GM12878 (cell line): ENCODE data around the gene POLR3G. TPM values are rescaled to one million over a fixed set of nuclear protein-coding genes. Genes with fewer than 3 reads are reported as not detected.
A peak's percentile ranks its signal among the peaks of the same experiment; 100 is the strongest.

Experiments used
- ASH2L ChIP-seq: fragments of 300-600, 200-600 bp; sonication (generic); IDR thresholded peaks from 2 replicates; pipeline ENCODE4 v1.6.1; 2017; ENCODE audit warnings: low read depth, mild to moderate bottlenecking, borderline replicate concordance
- BCL11A ChIP-seq: IDR thresholded peaks from 2 replicates; pipeline ENCODE4 v1.6.1; 2011; ENCODE audit warnings: low read depth, low read length
- CBX5 ChIP-seq: sonication (generic); IDR thresholded peaks from 2 replicates; pipeline ENCODE4 v1.6.1; 2016; ENCODE audit warnings: low read depth, moderate library complexity, mild to moderate bottlenecking, inconsistent platforms
- CHD2 ChIP-seq: IDR thresholded peaks from 2 replicates; pipeline ENCODE4 v1.6.1; 2011; ENCODE audit warnings: low read depth, low read length, improper control_type of control experiment, borderline replicate concordance
- CREB1 ChIP-seq: IDR thresholded peaks from 2 replicates; pipeline ENCODE4 v1.6.1; 2012; ENCODE audit warnings: low read depth, mild to moderate bottlenecking, inconsistent platforms
- FOXK2 ChIP-seq: fragments of 450-650 bp; IDR thresholded peaks from 2 replicates; pipeline ENCODE4 v1.6.1; 2017; ENCODE audit warnings: mild to moderate bottlenecking, moderate library complexity
- IKZF1 ChIP-seq: fragments of 450-650 bp; conservative IDR thresholded peaks from 2 replicates; pipeline ENCODE4 v1.6.1; 2017; ENCODE audit warnings: antibody characterized with exemption, mild to moderate bottlenecking
- KAT2A ChIP-seq: conservative IDR thresholded peaks from 2 replicates; pipeline ENCODE4 v1.6.1; 2011; ENCODE audit warnings: low read depth, low read length; ENCODE audit not compliant: control insufficient read depth
- MLLT1 ChIP-seq: fragments of 450-650 bp; IDR thresholded peaks from 2 replicates; pipeline ENCODE4 v1.6.1; 2016; ENCODE audit warnings: mild to moderate bottlenecking
- MTA2 ChIP-seq: fragments of 450-650 bp; IDR thresholded peaks from 2 replicates; pipeline ENCODE4 v1.6.1; 2016; ENCODE audit warnings: low read depth, mild to moderate bottlenecking, moderate library complexity
- NFYA ChIP-seq: IDR thresholded peaks from 2 replicates; pipeline ENCODE4 v1.6.1; 2011; ENCODE audit warnings: low read depth, mild to moderate bottlenecking, low read length, improper control_type of control experiment, borderline replicate concordance
- PAX5 ChIP-seq: IDR thresholded peaks from 2 replicates; pipeline ENCODE4 v1.6.1; 2011; ENCODE audit warnings: low read depth, low read length, borderline replicate concordance
- POLR2A ChIP-seq: IDR thresholded peaks from 2 replicates; pipeline ENCODE4 v1.6.1; 2011; ENCODE audit warnings: low read depth, mild to moderate bottlenecking, low read length
- POLR2AphosphoS2 ChIP-seq: IDR thresholded peaks from 2 replicates; pipeline ENCODE4 v1.6.1; 2011; ENCODE audit warnings: low read depth, mild to moderate bottlenecking, low read length, improper control_type of control experiment, moderate library complexity
- RAD21 ChIP-seq: IDR thresholded peaks from 2 replicates; pipeline ENCODE4 v1.6.1; 2011; ENCODE audit warnings: mild to moderate bottlenecking, low read depth, low read length, moderate library complexity; ENCODE audit not compliant: insufficient read depth
- SIN3A ChIP-seq: IDR thresholded peaks from 2 replicates; pipeline ENCODE4 v1.6.1; 2012; ENCODE audit warnings: low read depth, low read length, improper control_type of control experiment
- SKIL ChIP-seq: fragments of 450-650 bp; IDR thresholded peaks from 2 replicates; pipeline ENCODE4 v1.6.1; 2017; ENCODE audit warnings: mild to moderate bottlenecking, low read depth, inconsistent platforms; ENCODE audit not compliant: poor library complexity, severe bottlenecking
- SMARCA5 ChIP-seq: fragments of 450-650 bp; IDR thresholded peaks from 2 replicates; pipeline ENCODE4 v1.6.1; 2017; ENCODE audit warnings: mild to moderate bottlenecking
- SPI1 ChIP-seq: IDR thresholded peaks from 2 replicates; pipeline ENCODE4 v1.6.1; 2011; ENCODE audit warnings: low read depth, mild to moderate bottlenecking, low read length, moderate library complexity, borderline replicate concordance; ENCODE audit not compliant: insufficient read depth
- ZNF592 ChIP-seq: fragments of 450-650 bp; IDR thresholded peaks from 2 replicates; pipeline ENCODE4 v1.6.1; 2017; ENCODE audit warnings: mild to moderate bottlenecking, moderate library complexity
- polyA plus RNA-seq, 11 experiments: library from polyadenylated mRNA; depleted of rRNA in 4 of 11; unstranded in 6 of 11; stranded (reverse) in 5 of 11; fragments of >200 nt; fragmentation: Nextera tagmentation in 4 of 11; fragmentation: Illumina TruSeq in 1 of 11; extraction: Ambion mirVana in 4 of 11; extraction: Trizol in 1 of 11; gene quantifications; 1 replicate in 1 of 11; 2 replicates in 10 of 11; pipeline versions ENCODE4 v1.2.1 to v1.2.3, GENCODE V29; 2011 to 2016; ENCODE audit warnings: inconsistent platforms in 2 of 11, missing spikeins in 2 of 11, low read depth in 1 of 11
- total RNA-seq, 4 experiments: library from RNA; depleted of rRNA in 3 of 4; stranded (reverse); fragments of >200 nt in 3 of 4; fragmentation: Illumina TruSeq in 1 of 4; extraction: Trizol in 1 of 4; gene quantifications; 2 replicates each; pipeline versions ENCODE4 v1.2.1 to v1.2.3, GENCODE V29; 2013 to 2021
- TF ChIP-seq, protein P1 (sequence below): fragments of 450-650 bp; IDR thresholded peaks from 2 replicates; pipeline ENCODE4 v1.6.1; 2017; ENCODE audit warnings: low read depth, mild to moderate bottlenecking, moderate library complexity

Gene POLR3G
- total and polyA plus RNA-seq, 10 of the 15 experiments (the other 5 are each of a cell fraction or from before 2014, with no cell fraction given): 15.2 to 50.9 (median 27.5) TPM

DNA sequence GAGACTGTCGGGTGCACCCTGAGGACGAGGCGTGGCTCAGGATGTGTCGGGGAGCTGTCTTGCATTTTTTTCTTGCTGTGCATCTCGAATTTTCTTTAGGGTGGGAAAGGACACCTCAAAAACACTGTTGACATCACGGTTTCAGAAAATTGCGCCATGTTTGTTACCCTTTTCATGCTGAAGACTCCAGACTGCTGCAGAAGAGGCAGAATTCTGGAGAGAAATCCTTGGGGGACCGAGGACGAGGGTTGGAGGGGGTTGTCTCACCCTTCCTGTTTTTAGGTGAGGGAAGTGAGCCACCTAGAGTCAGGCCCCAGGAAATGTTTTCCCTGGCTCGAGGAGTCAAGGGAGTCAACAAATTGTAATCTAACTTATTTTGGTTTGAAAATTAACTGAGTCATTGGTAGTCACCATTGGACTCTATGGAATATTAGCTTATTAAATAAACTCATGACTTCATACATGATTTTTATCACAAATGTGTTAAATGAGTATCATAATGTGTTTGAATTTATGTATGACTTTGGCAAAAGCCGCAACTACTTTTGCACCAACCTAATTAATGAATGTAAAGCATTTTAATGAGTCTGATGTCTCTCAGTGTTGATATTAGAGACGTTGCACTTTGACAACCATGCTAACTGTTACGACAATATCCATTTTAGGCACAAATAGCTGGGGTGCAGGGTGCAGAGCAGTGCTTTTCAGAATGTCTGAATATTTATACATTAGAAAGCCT, 55.4 kb downstream of the POLR3G start (continued):
- 0 out of 2 replicates have a peak, but pooled peaks have one; percentile 39 for TF ChIP-seq ZNF592
- no peak for TF ChIP-seq NFYA
- TF ChIP-seq PAX5: no peak
- peak; percentile 81 for TF ChIP-seq SKIL
- no peak for TF ChIP-seq CBX5
- no peak for TF ChIP-seq POLR2AphosphoS2
- peak; percentile 48; the same call in 1 of the 2 replicates for TF ChIP-seq MTA2
- TF ChIP-seq BCL11A: no peak
- TF ChIP-seq FOXK2: no peak
- TF ChIP-seq CHD2: no peak
- no peak for TF ChIP-seq MLLT1
- TF ChIP-seq IKZF1: peak; percentile 60
- TF ChIP-seq SMARCA5: peak; percentile 81; the same call in 1 of the 2 replicates
- no peak for TF ChIP-seq ASH2L
- TF ChIP-seq POLR2A: no peak
- peak; percentile 84 for TF ChIP-seq RAD21
- peak; percentile 27; the same call in 1 of the 2 replicates for TF ChIP-seq SIN3A
- TF ChIP-seq SPI1: peak; percentile 35; the same call in 1 of the 2 replicates
- no peak for TF ChIP-seq CREB1
- TF ChIP-seq, protein P1, sequence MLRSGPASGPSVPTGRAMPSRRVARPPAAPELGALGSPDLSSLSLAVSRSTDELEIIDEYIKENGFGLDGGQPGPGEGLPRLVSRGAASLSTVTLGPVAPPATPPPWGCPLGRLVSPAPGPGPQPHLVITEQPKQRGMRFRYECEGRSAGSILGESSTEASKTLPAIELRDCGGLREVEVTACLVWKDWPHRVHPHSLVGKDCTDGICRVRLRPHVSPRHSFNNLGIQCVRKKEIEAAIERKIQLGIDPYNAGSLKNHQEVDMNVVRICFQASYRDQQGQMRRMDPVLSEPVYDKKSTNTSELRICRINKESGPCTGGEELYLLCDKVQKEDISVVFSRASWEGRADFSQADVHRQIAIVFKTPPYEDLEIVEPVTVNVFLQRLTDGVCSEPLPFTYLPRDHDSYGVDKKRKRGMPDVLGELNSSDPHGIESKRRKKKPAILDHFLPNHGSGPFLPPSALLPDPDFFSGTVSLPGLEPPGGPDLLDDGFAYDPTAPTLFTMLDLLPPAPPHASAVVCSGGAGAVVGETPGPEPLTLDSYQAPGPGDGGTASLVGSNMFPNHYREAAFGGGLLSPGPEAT: 0 out of 2 replicates have a peak, but pooled peaks have one; percentile 29
- TF ChIP-seq KAT2A: no peak
